ENCODE results near the gene RAB40AL. TPM values are rescaled to one million over a fixed set of nuclear protein-coding genes. Genes with fewer than 3 reads are reported as not detected.

The RAB40AL gene
- total and polyA plus RNA-seq, 2 of the 8 experiments (the other 6 are each of a cell fraction or from before 2014, with no cell fraction given) = 0.27 to 0.30 TPM

GRCh38 chrX:102963955-102964354 lies 26.9 kb downstream of the RAB40AL start (continued):
- TF ChIP-seq YY1 (IDR thresholded peaks at IDR 0.05; ENCODE audit: low read depth, low read length) = no peak
- no peak for TF ChIP-seq POU5F1 (IDR thresholded peaks at IDR 0.05; ENCODE audit: low read depth, low read length)

Data from H1 (cell line).